Panc1 (cell line): Measurements from ENCODE around the gene PPP1R3F. TPM values are rescaled to one million over a fixed set of nuclear protein-coding genes. Genes with fewer than 3 reads are reported as not detected.

ENCODE experiments used
- ATAC-seq: fragments of 200-7000 bp; cut with Tn5 transposase; 2 replicates; pipeline ENCODE4 v1.9.1; 2020; ENCODE audit warnings: mild to moderate bottlenecking, moderate library complexity
- BruUV-seq: library from RNA; stranded (reverse); fragments of 400-500 nt; replicated peaks from 2 replicates; lab custom pipeline; 2021; lab: Mats Ljungman, UMichigan
- CTCF ChIA-PET: fragments of 300-600 bp; sonication (Branson Sonifier 250); formaldehyde crosslinking; loops from one replicate; lab custom pipeline; 2022; ENCODE audit warnings: antibody characterized with exemption; lab: Charles Lee
- POLR2A ChIA-PET: fragments of 300-600 bp; sonication (Branson Sonifier 250); formaldehyde crosslinking; loops from one replicate; lab custom pipeline; 2022; ENCODE audit warnings: antibody characterized with exemption; lab: Charles Lee
- DNase-seq: peaks from one replicate; pipeline ENCODE4 v3.0.0-alpha.2; 2010; ENCODE audit warnings: low read depth, low spot score
- H3K27ac ChIP-seq: 2 replicates; pipeline ENCODE4 v1.5.1; 2011; ENCODE audit warnings: mild to moderate bottlenecking, low read length, inconsistent platforms
- H3K27me3 ChIP-seq: fragments of 200-500 bp; sonication (Bioruptor generic); 2 replicates; pipeline ENCODE4 v1.6.0; 2014; ENCODE audit warnings: low read length, inconsistent platforms; ENCODE audit not compliant: control insufficient read depth, insufficient read depth
- H3K36me3 ChIP-seq: fragments of 200-500 bp; sonication (Bioruptor generic); 2 replicates; pipeline ENCODE4 v1.5.1; 2014; ENCODE audit warnings: inconsistent platforms, mild to moderate bottlenecking, low read length, moderate library complexity; ENCODE audit not compliant: control insufficient read depth, insufficient read depth
- H3K4me1 ChIP-seq: 2 replicates; pipeline ENCODE4 v1.5.1; 2011; ENCODE audit warnings: inconsistent platforms, mild to moderate bottlenecking, low read length, moderate library complexity; ENCODE audit not compliant: control insufficient read depth, insufficient read depth
- H3K4me3 ChIP-seq, 2 experiments: 2 replicates each; pipeline ENCODE4 v1.5.1; 2011 to 2012; ENCODE audit warnings: low read depth in 2 of 2, low read length in 2 of 2, mild to moderate bottlenecking in 2 of 2, inconsistent platforms in 1 of 2, moderate library complexity in 1 of 2
- H3K9me3 ChIP-seq: fragments of 200-500 bp; sonication (Bioruptor generic); 2 replicates; pipeline ENCODE4 v1.5.1; 2014; ENCODE audit warnings: low read depth, mild to moderate bottlenecking, inconsistent platforms, low read length, moderate library complexity; ENCODE audit not compliant: control insufficient read depth, insufficient read depth
- POLR2AphosphoS5 ChIP-seq: IDR thresholded peaks from 2 replicates; pipeline ENCODE4 v1.6.1; 2012; ENCODE audit warnings: mild to moderate bottlenecking, low read depth, low read length, moderate library complexity
- SIN3A ChIP-seq: IDR thresholded peaks from 2 replicates; pipeline ENCODE4 v1.6.1; 2012; ENCODE audit warnings: low read depth, mild to moderate bottlenecking, low read length, moderate library complexity, borderline replicate concordance; ENCODE audit not compliant: insufficient read depth
- TCF7L2 ChIP-seq: IDR thresholded peaks from 2 replicates; pipeline ENCODE4 v1.6.1; 2011; ENCODE audit warnings: mild to moderate bottlenecking, low read depth, low read length, inconsistent platforms
- in situ Hi-C: cut with HindIII; loops from 2 replicates; pipeline ENCODE4 v1.10.0; 2016; ENCODE audit warnings: low sequenced_read_pairs, low pct_unique_long_range_greater_than_20kb
- intact Hi-C: fragments of 100-400 bp; cut with micrococcal nuclease; formaldehyde crosslinking; loops from one replicate; pipeline ENCODE4 v1.10.0; 2022; ENCODE audit not compliant: unreplicated experiment
- total RNA-seq: library from RNA; stranded (reverse); gene quantifications from one replicate; pipeline ENCODE4 v1.2.1, GENCODE V29; 2021; ENCODE audit not compliant: unreplicated experiment
- TF ChIP-seq, protein P1 (sequence below): fragments of 450-650 bp; IDR thresholded peaks from 2 replicates; pipeline ENCODE4 v1.5.1; 2017; ENCODE audit warnings: mild to moderate bottlenecking
- TF ChIP-seq, protein P2 (sequence below), 2 experiments: IDR thresholded peaks; 2 replicates each; pipeline ENCODE4 v1.6.1; 2011 to 2012; ENCODE audit warnings: low read depth in 2 of 2, control low read depth in 1 of 2, low read length in 1 of 2, mild to moderate bottlenecking in 1 of 2, moderate library complexity in 1 of 2; ENCODE audit not compliant: insufficient read depth in 1 of 2

PPP1R3F gene
- total RNA-seq, 1 experiment from 2014 or later, result 8.3 TPM

DNA sequence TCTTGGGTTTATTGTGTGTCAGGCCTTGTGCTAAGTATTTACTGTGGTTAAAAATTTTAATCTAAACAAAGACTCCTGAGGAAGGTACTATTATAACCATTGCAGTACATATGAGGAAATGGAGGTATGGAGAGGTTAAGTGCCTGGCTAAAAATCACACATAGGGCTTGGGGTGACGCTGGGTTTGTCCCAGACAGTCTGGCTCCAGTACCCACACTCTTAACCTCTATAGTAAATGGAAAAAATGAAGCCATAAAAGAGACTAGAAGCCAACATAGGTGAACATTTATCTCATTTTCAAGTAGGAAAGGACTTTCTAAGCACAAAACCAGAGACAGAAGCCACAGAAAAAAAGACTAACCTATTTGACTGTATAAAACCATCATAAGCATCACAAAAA, 7.0 kb upstream of the PPP1R3F start:
- ChIA-PET CTCF (no interaction called here), POLR2A (no interaction called here)
- ATAC-seq (no peak), DNase-seq (no peak)
- TF ChIP-seq, protein P1, sequence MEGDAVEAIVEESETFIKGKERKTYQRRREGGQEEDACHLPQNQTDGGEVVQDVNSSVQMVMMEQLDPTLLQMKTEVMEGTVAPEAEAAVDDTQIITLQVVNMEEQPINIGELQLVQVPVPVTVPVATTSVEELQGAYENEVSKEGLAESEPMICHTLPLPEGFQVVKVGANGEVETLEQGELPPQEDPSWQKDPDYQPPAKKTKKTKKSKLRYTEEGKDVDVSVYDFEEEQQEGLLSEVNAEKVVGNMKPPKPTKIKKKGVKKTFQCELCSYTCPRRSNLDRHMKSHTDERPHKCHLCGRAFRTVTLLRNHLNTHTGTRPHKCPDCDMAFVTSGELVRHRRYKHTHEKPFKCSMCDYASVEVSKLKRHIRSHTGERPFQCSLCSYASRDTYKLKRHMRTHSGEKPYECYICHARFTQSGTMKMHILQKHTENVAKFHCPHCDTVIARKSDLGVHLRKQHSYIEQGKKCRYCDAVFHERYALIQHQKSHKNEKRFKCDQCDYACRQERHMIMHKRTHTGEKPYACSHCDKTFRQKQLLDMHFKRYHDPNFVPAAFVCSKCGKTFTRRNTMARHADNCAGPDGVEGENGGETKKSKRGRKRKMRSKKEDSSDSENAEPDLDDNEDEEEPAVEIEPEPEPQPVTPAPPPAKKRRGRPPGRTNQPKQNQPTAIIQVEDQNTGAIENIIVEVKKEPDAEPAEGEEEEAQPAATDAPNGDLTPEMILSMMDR, result no peak
- no peak for TF ChIP-seq POLR2AphosphoS5
- no peak for TF ChIP-seq SIN3A
- TF ChIP-seq, protein P2, sequence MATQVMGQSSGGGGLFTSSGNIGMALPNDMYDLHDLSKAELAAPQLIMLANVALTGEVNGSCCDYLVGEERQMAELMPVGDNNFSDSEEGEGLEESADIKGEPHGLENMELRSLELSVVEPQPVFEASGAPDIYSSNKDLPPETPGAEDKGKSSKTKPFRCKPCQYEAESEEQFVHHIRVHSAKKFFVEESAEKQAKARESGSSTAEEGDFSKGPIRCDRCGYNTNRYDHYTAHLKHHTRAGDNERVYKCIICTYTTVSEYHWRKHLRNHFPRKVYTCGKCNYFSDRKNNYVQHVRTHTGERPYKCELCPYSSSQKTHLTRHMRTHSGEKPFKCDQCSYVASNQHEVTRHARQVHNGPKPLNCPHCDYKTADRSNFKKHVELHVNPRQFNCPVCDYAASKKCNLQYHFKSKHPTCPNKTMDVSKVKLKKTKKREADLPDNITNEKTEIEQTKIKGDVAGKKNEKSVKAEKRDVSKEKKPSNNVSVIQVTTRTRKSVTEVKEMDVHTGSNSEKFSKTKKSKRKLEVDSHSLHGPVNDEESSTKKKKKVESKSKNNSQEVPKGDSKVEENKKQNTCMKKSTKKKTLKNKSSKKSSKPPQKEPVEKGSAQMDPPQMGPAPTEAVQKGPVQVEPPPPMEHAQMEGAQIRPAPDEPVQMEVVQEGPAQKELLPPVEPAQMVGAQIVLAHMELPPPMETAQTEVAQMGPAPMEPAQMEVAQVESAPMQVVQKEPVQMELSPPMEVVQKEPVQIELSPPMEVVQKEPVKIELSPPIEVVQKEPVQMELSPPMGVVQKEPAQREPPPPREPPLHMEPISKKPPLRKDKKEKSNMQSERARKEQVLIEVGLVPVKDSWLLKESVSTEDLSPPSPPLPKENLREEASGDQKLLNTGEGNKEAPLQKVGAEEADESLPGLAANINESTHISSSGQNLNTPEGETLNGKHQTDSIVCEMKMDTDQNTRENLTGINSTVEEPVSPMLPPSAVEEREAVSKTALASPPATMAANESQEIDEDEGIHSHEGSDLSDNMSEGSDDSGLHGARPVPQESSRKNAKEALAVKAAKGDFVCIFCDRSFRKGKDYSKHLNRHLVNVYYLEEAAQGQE (IDR thresholded peaks at IDR 0.05; ENCODE audit: insufficient read depth in 1 of 2, low read depth in 2 of 2, low read length in 1 of 2), result no peak
- no peak for TF ChIP-seq TCF7L2
- no peak overlapping the region for H3K27ac ChIP-seq
- in situ Hi-C loops (no loop called here), intact Hi-C loops (no loop called here)
- no peaks in the 10 kb centered on the region for H3K36me3 ChIP-seq
- no peak overlapping the region for H3K4me3 ChIP-seq
- no TSS peak for BruUV-seq
- no peaks in the 10 kb centered on the region for H3K27me3 ChIP-seq
- no peaks in the 10 kb centered on the region for H3K4me1 ChIP-seq
- no peaks in the 10 kb centered on the region for H3K9me3 ChIP-seq

DNA sequence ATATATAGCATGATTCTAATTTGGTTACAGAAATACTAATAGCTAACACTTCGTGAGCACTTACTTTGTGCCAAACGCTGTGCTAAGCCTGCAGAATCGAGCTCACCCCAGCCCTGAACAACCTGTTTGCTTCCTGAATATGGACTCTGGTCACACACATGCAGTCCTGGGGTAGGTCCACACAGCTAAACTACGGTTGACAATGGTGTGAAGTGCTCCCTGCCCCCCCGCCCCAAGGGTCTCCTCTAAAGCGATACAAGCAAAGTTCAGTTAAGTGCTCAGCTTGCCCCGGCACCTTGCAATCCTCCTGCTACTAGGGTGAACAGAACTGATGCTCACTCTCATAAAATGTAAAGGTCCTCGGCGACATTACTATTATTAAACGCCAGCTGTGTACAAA, 6.0 kb upstream of the PPP1R3F start:
- DNase-seq, result no peak
- H3K9me3 ChIP-seq, result no peaks in the 10 kb centered on the region
- no peaks in the 10 kb centered on the region for H3K4me1 ChIP-seq
- ATAC-seq, result no peak
- in situ Hi-C loops (no loop called here), intact Hi-C loops (no loop called here)
- POLR2A ChIA-PET, result no interaction called here
- no peaks in the 10 kb centered on the region for H3K36me3 ChIP-seq
- H3K27me3 ChIP-seq, result no peaks in the 10 kb centered on the region
- BruUV-seq, result no TSS peak
- TF ChIP-seq, protein P2 (IDR thresholded peaks at IDR 0.05; ENCODE audit: insufficient read depth in 1 of 2, low read depth in 2 of 2, low read length in 1 of 2), result no peak
- no peak for TF ChIP-seq SIN3A
- no peak for TF ChIP-seq POLR2AphosphoS5
- TF ChIP-seq, protein P1, result no peak
- no peak overlapping the region for H3K4me3 ChIP-seq
- CTCF ChIA-PET, result no interaction called here
- H3K27ac ChIP-seq, result no peak overlapping the region
